Stimulated activated CD8-positive, alpha-beta memory T cell treated with anti-CD3 and anti-CD28 coated beads, Interleukin-4, amount 100 ng/mL, for 48 hours (primary cell): Measurements from ENCODE around the gene CELA2A.
A peak's percentile ranks its signal among the peaks of the same experiment; 100 is the strongest.
"Not testable (repeated sequence)": the region's sequence is repeated elsewhere in the genome, so short reads cannot be mapped to it uniquely, and the experiment has no call there.

Experiments used
- DNase-seq: peaks from one replicate; pipeline ENCODE4 v3.0.0-alpha.2; 2020

CELA2A gene

DNA sequence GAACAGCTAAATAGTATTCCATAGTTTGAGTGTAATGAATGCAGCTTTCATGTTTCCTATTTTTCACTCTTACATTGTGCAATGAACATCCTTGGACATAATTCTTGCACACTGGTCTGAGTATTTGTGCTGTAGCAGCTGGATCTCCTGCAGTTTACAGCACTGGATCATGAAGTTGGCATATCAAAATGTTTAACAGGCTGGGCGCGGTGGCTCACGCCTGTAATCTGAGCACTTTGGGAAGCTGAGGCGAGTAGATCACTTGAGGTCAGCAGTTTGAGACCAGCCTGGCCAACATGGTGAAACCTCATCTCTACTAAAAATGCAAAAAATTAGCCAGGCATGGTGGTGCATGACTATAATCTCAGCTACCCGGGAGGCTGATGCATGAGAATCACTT is 14.5 kb downstream of the CELA2A start:
- not testable (repeated sequence) for DNase-seq

DNA sequence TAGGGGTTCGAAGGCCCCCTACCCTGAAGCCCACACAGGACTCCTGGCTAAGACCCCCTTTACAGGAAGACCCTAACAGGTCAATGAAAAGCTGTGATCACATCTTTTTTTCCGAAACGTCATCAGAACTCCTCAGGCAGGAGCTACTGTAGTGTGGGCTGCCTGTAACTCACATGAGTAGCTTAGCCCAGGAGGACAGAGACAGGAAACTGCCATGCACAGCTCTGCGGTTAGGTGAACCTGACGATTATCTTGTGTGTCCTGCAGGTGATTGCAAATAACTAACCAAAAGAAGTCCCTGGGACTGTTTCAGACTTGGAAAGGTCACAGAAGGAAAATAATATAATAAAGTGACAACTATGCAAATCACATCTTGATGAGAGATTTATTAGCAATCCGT is 15.2 kb downstream of the CELA2A start:
- not testable (repeated sequence) for DNase-seq

DNA sequence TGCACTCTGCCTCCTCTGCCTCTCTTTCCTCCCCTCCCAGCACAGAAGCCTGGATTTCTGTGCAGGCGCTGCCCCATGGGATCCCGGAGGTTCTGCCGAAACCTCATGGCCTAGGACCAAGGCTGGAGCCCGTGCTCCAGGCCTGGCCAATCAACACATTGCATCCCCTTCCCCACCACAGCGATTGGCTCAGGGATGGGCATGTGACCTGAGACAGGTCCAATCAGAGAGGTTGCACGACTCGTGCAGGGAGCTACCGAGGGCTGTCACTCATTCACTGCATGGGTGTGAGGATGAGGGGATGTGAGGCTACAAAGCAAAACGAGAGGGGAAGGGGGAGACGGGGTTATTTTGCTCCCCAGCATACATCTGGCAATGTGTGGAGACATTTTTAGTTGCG is 16.1 kb downstream of the CELA2A start:
- no peak for DNase-seq

DNA sequence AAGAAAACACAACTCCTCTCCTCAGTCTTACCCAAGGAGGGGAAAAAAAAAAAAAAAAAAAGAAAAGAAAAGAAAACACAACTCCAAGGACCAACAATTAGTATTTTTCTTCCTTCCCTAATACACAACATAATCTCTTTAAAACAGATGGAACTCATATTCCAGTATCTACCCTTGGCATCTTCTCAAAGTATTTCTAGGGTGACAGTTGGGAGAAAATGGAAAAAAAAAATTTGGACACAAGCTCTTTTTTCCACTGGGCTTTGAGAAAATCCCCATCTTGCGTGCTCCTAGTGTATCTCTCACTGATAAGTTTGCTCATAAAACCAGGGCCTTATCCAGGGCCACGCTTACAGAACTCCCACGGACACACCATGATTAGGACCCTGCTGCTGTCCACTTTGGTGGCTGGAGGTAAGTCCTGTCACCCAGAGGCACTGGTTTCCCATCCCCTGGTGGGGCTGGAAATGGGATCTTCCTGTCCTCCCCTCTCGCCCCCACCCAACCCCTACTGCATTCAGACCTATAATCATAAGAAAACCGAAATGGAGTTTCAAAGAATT is 19.3 kb downstream of the CELA2A start, which contains the start of gene CELA2B:
CELA2B (plus strand) TSS at position 353 of the 563 bp plus-strand sequence; CDS start at position 375, 22 bp downstream.
- DNase-seq, result no peak

DNA sequence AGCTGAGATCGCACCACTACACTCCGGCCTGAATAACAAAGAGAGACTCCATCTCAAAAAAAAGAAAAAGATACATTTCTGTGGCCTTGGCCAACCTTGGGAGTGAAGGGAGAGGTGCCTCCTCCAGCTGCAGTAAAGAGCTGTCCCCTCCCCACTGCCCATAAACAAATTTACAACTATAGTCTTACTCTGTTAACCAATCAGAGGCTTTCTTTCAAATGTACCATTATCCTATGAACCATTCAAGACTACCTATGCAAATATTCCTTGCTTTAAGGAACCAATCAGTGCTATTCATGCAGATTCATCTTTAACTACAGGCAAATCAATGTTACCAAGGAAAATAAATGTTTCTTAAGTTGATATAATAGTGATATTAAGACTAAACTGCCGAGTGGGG is 20.4 kb downstream of the CELA2A start:
- no peak for DNase-seq

GRCh38 chr1:15477646-15478212 is 21.2 kb downstream of the CELA2A start:
- DNase-seq, result no peak

DNA sequence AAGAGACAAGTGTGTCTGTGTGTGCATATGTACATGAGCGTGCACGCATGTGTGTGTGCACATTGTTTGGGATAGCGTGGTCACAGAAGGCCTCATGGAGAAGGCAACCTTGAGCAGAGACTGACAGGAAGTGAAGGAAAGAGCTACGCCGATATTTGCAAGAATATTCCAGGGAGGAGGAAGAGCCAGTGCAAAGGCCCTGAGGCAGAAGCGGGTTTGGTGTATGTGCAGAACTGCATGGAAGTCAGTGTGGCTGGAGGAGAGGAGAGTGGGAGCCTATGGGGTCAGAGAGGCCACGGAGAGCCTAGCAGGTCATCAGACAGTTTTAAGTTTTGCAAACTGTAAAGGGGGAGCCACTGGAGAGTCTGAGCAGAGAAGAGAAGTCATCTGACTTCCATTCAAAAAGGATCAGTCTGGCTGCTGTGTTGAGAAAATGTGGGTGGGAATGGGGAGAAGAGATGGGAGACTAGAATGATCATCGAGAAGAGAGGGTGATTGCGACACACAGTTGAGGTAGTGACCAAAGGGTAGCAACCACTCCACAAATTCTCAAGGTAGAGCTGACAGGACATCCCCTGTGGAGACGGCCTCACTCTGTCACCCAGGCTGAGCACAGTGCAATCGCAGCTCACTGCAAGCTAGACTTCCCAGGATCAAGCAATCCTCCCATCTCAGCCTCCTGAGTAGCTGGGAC is 23.3 kb downstream of the CELA2A start:
- DNase-seq, result no peak

DNA sequence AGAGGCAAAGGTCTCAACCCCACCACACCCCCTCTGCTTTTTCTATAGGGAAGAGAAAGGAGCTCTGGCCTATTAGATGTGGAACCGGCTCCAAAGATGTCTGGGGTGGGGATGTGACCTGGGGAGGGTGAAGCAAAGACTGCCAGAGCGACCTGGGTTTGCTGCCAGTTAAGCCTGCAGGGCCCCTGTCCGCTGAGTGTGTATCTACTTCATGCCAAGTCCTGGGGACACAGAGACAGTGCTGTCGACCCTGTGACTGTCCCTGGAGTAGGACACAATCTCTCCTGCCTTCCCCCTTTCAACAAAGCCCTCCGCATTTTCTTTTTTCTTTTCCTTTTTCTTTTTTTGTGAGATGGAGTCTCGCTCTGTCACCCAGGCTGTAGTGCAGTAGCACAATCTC is 25.9 kb downstream of the CELA2A start:
- not testable (repeated sequence) for DNase-seq

DNA sequence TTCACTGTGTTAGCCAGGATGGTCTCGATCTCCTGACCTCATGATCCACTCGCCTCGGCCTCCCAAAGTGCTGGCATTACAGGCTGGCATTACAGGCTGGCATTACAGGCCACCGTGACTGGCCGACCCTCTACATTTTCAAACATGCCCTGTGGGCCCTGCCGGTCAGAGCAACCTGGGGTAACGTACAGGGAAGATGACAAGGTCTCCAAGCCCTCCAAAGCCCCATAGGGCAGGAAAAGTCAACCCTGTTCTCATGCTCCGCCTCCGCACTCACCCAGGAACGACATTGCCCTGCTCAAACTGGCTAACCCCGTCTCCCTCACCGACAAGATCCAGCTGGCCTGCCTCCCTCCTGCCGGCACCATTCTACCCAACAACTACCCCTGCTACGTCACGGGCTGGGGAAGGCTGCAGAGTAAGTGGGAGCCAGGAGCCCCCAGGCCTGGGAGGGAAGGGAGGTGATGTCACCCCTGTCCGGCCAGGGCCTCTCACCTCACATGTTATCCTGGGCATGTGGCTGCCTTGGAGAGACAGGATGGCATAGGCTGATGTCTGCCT is 26.5 kb downstream of the CELA2A start:
- DNase-seq, result not testable (repeated sequence)

- DNase-seq, result no peak
Measured at GRCh38 chr1:15483971-15484370, 27.4 kb downstream of the CELA2A start.

DNA sequence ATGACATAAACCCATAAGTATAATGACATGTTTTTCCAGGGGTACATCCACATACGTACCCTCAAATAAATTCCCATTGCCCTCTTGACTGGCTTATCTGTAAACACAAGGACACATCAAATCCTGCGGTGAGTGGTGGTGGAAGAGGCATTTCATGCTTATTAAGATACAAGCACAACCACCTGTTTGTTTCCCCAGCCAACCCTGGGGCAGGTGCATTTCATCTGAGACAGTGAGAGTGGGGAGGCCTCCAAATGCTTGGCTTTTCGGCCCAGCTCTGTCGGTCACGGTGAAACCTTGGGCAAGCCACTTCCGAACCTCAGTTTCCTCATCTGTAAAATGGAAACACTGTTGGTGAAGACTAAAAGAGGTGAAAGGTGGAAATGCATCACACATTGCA is 27.9 kb downstream of the CELA2A start:
- not testable (repeated sequence) for DNase-seq

DNA sequence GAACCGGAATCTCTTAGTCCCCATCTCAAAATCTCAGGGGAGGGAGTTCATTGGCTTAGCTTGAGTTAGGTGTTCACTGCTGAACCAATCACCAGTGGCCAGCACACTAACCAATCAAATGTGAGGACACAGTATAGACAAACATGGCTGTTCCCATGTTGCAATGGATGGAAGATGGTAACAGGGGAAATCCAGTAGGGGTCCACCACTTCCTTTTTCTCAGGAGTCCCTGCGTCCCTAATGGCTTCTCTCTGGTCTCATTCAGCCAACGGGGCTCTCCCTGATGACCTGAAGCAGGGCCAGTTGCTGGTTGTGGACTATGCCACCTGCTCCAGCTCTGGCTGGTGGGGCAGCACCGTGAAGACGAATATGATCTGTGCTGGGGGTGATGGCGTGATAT is 29.1 kb downstream of the CELA2A start:
- DNase-seq, result no peak

- DNase-seq, result not testable (repeated sequence)
Measured at GRCh38 chr1:15486844-15487610, 30.5 kb downstream of the CELA2A start.

GRCh38 chr1:15488371-15488770 is 31.8 kb downstream of the CELA2A start:
- DNase-seq, result no peak

DNA sequence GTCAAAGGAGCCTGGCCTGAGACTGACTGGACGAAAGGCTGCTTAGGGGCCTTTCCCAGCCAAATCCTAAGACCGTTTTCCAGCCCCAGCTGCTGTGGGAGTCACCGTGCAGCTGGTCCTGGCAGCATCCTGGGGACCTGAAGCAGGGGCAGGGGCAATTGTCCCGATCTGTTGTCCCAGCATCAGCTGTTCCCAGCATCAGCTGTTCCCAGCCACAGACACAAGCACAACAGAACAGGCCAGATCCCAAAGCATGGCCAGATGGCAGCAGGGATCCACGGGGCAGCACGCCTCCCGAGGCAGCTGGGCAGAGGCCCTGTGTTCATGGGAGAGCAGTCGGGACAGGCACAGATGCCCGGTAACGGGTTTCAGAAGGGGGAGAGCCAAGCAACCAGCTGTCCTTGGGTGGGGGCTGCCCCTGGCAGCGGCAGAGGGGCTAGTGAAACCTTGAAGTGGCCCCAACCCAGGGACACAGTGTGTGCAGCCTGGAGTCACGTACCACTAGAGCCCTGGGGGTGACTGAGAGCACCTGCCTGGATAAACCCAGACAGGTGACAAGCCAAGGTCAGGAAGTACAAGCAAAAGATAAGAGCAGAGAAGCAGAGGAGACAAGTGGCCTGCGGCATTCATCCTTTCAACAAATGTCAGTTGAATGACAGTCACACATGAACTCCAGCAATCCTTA is 32.7 kb downstream of the CELA2A start:
- DNase-seq, result no peak

- DNase-seq, result not testable (repeated sequence)
Measured at GRCh38 chr1:15491010-15491409, 34.5 kb downstream of the CELA2A start.

DNA sequence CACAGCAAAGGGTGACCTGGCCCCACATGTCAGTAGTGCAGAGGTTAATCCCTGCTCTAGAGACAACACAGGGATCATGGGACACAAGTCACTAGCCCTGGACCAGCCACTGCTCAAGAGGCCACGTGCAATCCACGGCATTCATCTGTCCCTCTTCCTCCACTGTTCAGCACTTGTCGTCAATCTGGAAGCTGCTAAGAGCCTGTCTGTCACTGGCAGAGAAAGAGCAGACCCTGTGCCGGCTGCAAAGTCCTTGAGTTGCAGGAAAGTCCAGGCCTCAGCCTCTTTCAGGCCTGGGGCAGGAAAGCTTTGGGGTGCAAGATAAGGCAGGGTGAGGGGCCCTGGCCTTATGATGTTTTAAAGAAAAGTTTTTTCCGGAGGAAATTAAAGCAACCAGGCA is 36.1 kb downstream of the CELA2A start:
- no peak for DNase-seq

GRCh38 chr1:15493869-15494390 is 37.4 kb downstream of the CELA2A start:
- no peak for DNase-seq

DNA sequence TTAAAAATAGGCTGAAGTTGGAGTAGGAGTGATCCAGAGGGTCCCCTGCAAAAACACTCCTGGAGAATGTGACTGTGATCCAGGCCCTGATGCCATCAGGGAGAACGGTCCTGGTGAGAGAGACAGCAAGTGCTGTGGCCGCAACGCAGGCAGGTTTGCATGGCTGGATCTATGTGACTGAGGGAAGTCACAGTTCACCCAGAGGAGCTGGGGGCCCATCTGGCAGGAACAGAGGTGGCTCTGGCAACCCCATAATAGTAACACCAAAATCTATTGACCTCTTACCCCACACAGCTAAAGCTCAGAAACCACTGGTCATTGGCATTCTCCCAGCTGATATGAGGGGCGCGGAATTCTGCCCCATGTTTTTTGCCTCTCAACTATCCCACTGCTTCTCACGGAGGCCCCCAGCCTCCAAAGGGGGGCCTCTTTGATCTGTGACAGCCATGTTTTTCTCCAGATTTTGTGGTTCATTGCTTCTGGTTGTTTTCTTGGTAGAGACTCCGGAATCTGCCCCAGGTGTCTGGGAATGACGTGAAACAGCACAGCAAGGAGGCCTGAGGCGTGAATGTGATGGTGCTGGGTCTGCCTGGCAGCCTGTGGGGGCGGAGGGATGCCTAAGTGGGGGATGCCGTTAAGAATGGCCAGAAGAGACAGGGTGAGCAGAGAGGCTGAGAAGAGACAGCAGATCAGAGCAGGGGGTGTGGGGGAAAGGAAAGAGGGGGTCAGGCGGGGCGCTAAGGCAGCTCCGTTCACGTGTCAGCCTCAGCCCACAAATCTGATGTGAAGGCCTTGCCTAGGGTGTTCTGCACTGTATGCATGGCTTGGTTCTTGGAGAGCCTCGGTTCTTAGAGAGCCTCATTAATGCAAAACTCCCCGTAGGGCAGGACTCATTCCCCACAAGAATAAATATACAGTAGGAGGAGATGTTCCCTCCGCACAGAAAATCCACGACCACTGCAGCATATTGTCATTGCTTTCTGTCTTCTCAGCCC is 43.9 kb downstream of the CELA2A start:
- no peak for DNase-seq

GRCh38 chr1:15501208-15502032 is 44.9 kb downstream of the CELA2A start:
- DNase-seq, result peak; percentile 82
